HFFc6 (cell line): ENCODE results near the gene NUMBL. TPM values are rescaled to one million over a fixed set of nuclear protein-coding genes. Genes with fewer than 3 reads are reported as not detected.

Source experiments
- DNase-seq: peaks from one replicate; pipeline ENCODE4 v3.0.0-alpha.2; 2018
- H3K27ac Mint-ChIP-seq: 2 replicates; pipeline ENCODE4 v1.8.0; 2020; ENCODE audit warnings: mild to moderate bottlenecking, mixed read lengths
- H3K27me3 Mint-ChIP-seq: 2 replicates; pipeline ENCODE4 v1.8.0; 2021; ENCODE audit warnings: mild to moderate bottlenecking, moderate library complexity, mixed read lengths; ENCODE audit not compliant: insufficient read depth
- H3K36me3 Mint-ChIP-seq: 2 replicates; pipeline ENCODE4 v1.8.0; 2021; ENCODE audit warnings: low read depth, mixed read lengths
- H3K4me1 Mint-ChIP-seq: 2 replicates; pipeline ENCODE4 v1.8.0; 2020; ENCODE audit warnings: low read depth, mixed read lengths
- H3K4me3 Mint-ChIP-seq: 2 replicates; pipeline ENCODE4 v1.8.0; 2020; ENCODE audit warnings: mild to moderate bottlenecking, moderate library complexity, mixed read lengths
- H3K9me3 Mint-ChIP-seq: 2 replicates; pipeline ENCODE4 v1.8.0; 2020; ENCODE audit warnings: mild to moderate bottlenecking, mixed read lengths
- CTCF ChIP-seq: fragments of 200-600 bp; sonication (generic); IDR thresholded peaks from 2 replicates; pipeline ENCODE4 v1.5.0; 2021; ENCODE audit warnings: antibody characterized with exemption, mild to moderate bottlenecking
- total RNA-seq, 6 experiments: library from RNA; stranded (reverse); fragmentation: NEBNext Ultra II Directional; extraction: Animal tissue kit (Norgen Biotek cat#: 25700); gene quantifications; 2 replicates in 1 of 6; 3 replicates in 5 of 6; pipeline ENCODE4 v1.2.3, GENCODE V29; 2021

Gene NUMBL
- total RNA-seq, 6 experiments from 2014 or later: 49.1 to 58.3 (median 53.6) TPM

GRCh38 chr19:40639638-40639982 lies 50.8 kb downstream of the NUMBL start:
- TF ChIP-seq CTCF: no peak
- Mint-ChIP-seq H3K27ac (peak overlapping the region; percentile 16; the same call in 1 of the 2 replicates), H3K9me3 (no peaks in the 10 kb centered on the region), H3K36me3 (no peaks in the 10 kb centered on the region), H3K4me1 (peaks cover 37% of the 10 kb centered on the region), H3K27me3 (peaks cover 3% of the 10 kb centered on the region; the same call in 1 of the 2 replicates), H3K4me3 (no peak overlapping the region)
- DNase-seq: no peak

- Mint-ChIP-seq H3K9me3 (no peaks in the 10 kb centered on the region), H3K4me3 (no peak overlapping the region), H3K27me3 (peaks cover 3% of the 10 kb centered on the region; the same call in 1 of the 2 replicates), H3K4me1 (peaks cover 46% of the 10 kb centered on the region), H3K27ac (no peak overlapping the region), H3K36me3 (no peaks in the 10 kb centered on the region)
- TF ChIP-seq CTCF: no peak
- no peak for DNase-seq
Measured at GRCh38 chr19:40638327-40638726, 52.1 kb downstream of the NUMBL start.

DNA sequence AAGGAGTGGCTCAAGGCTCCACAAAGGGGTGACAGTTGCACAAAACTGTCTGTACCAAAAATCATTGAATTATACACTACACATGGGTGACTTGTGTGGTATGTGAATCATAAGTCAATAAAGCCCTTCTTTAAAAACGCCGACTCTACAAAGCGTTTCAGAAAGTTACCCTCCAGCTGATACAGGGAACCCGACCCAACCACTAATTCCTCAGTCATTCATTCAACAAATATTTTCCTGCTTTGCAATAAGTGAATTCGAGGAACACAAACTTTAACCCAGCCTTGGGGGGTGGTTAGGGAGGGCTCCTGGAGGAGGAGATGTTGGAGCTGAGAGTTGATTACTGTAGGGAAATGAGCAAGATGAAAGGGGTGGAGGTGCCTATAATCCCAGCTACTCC lies 57.2 kb downstream of the NUMBL start:
- Mint-ChIP-seq H3K4me3 (peak overlapping the region; percentile 82), H3K36me3 (peaks cover 10% of the 10 kb centered on the region), H3K9me3 (no peaks in the 10 kb centered on the region), H3K27me3 (peaks cover 1% of the 10 kb centered on the region; the same call in 1 of the 2 replicates), H3K27ac (peak overlapping the region; percentile 46; the same call in 1 of the 2 replicates), H3K4me1 (peaks cover 27% of the 10 kb centered on the region)
- no peak for TF ChIP-seq CTCF
- DNase-seq: peak; percentile 48

GRCh38 chr19:40632311-40633036 lies 58.0 kb downstream of the NUMBL start:
- H3K27me3 Mint-ChIP-seq: peaks cover 1% of the 10 kb centered on the region; the same call in 1 of the 2 replicates
- no peak overlapping the region for H3K27ac Mint-ChIP-seq
- no peak for TF ChIP-seq CTCF

GRCh38 chr19:40630571-40631160 lies 59.8 kb downstream of the NUMBL start:
- Mint-ChIP-seq H3K36me3 (peaks cover 10% of the 10 kb centered on the region), H3K4me1 (peaks cover 30% of the 10 kb centered on the region), H3K27ac (no peak overlapping the region), H3K9me3 (no peaks in the 10 kb centered on the region), H3K27me3 (peaks cover 5% of the 10 kb centered on the region), H3K4me3 (no peak overlapping the region)
- DNase-seq: no peak
- TF ChIP-seq CTCF: no peak

More at GRCh38 chr19:40632311-40633036, 58.0 kb downstream of the NUMBL start:
- no peaks in the 10 kb centered on the region for H3K9me3 Mint-ChIP-seq
- no peak overlapping the region for H3K4me3 Mint-ChIP-seq
- H3K36me3 Mint-ChIP-seq: peaks cover 10% of the 10 kb centered on the region
- DNase-seq: no peak
- peaks cover 27% of the 10 kb centered on the region for H3K4me1 Mint-ChIP-seq
